Measurements from ENCODE around the gene RUFY4. TPM values are rescaled to one million over a fixed set of nuclear protein-coding genes. Genes with fewer than 3 reads are reported as not detected.
A peak's percentile ranks its signal among the peaks of the same experiment; 100 is the strongest.
"Not testable (repeated sequence)": the region's sequence is repeated elsewhere in the genome, so short reads cannot be mapped to it uniquely, and the experiment has no call there.

The RUFY4 gene
- total RNA-seq, 6 experiments from 2014 or later: not detected

- no peaks in the 10 kb centered on the region for H3K36me3 Mint-ChIP-seq (ENCODE audit: low read depth)
- H3K4me1 Mint-ChIP-seq (ENCODE audit: low read depth): no peaks in the 10 kb centered on the region
- H3K9me3 Mint-ChIP-seq: no peaks in the 10 kb centered on the region
- peaks cover 3% of the 10 kb centered on the region for H3K27me3 Mint-ChIP-seq (ENCODE audit: insufficient read depth)
- TF ChIP-seq CTCF (IDR thresholded peaks at IDR 0.05): no peak
- no peak overlapping the region for H3K27ac Mint-ChIP-seq
- no peak for DNase-seq
- H3K4me3 Mint-ChIP-seq: no peak overlapping the region
Observed at GRCh38 chr2:218033208-218033589, 35.9 kb upstream of the RUFY4 start.

GRCh38 chr2:218033590-218034496 is 35.2 kb upstream of the RUFY4 start:
- Mint-ChIP-seq H3K4me3 (no peak overlapping the region), H3K27ac (no peak overlapping the region), H3K9me3 (no peaks in the 10 kb centered on the region), H3K4me1 (ENCODE audit: low read depth) (peaks cover 4% of the 10 kb centered on the region), H3K36me3 (ENCODE audit: low read depth) (no peaks in the 10 kb centered on the region), H3K27me3 (ENCODE audit: insufficient read depth) (peaks cover 2% of the 10 kb centered on the region; the same call in 1 of the 2 replicates)
- TF ChIP-seq CTCF (IDR thresholded peaks at IDR 0.05): no peak
- DNase-seq: no peak

- H3K27me3 Mint-ChIP-seq (ENCODE audit: insufficient read depth); H3K4me3 Mint-ChIP-seq; H3K9me3 Mint-ChIP-seq; H3K27ac Mint-ChIP-seq; H3K36me3 Mint-ChIP-seq (ENCODE audit: low read depth): not testable (repeated sequence)
- peak; percentile 36 for DNase-seq
- TF ChIP-seq CTCF (IDR thresholded peaks at IDR 0.05): peak; percentile 83
- peaks cover 12% of the 10 kb centered on the region for H3K4me1 Mint-ChIP-seq (ENCODE audit: low read depth)
Observed at GRCh38 chr2:218034497-218035213, 34.4 kb upstream of the RUFY4 start.

- Mint-ChIP-seq H3K27me3 (ENCODE audit: insufficient read depth) (peaks cover 13% of the 10 kb centered on the region), H3K4me3 (no peak overlapping the region), H3K4me1 (ENCODE audit: low read depth) (peaks cover 12% of the 10 kb centered on the region), H3K9me3 (no peaks in the 10 kb centered on the region), H3K27ac (no peak overlapping the region), H3K36me3 (ENCODE audit: low read depth) (no peaks in the 10 kb centered on the region)
- no peak for DNase-seq
- TF ChIP-seq CTCF (IDR thresholded peaks at IDR 0.05): no peak
Observed at GRCh38 chr2:218035463-218036100, 33.5 kb upstream of the RUFY4 start.

- peaks cover 12% of the 10 kb centered on the region for H3K4me1 Mint-ChIP-seq (ENCODE audit: low read depth)
- H3K4me3 Mint-ChIP-seq: no peak overlapping the region
- TF ChIP-seq CTCF (IDR thresholded peaks at IDR 0.05): peak; percentile 57
- H3K27ac Mint-ChIP-seq: no peak overlapping the region
- no peak for DNase-seq
- peaks cover 19% of the 10 kb centered on the region for H3K27me3 Mint-ChIP-seq (ENCODE audit: insufficient read depth)
- no peaks in the 10 kb centered on the region for H3K9me3 Mint-ChIP-seq
- H3K36me3 Mint-ChIP-seq (ENCODE audit: low read depth): no peaks in the 10 kb centered on the region
Observed at GRCh38 chr2:218036371-218036770, 32.7 kb upstream of the RUFY4 start.

Measured in HFFc6 (cell line).